Measurements from ENCODE around the gene PDE3B. TPM values are rescaled to one million over a fixed set of nuclear protein-coding genes. Genes with fewer than 3 reads are reported as not detected.
"Not testable (repeated sequence)": the region's sequence is repeated elsewhere in the genome, so short reads cannot be mapped to it uniquely, and the experiment has no call there.

The PDE3B gene
- total RNA-seq, 1 donor from 2014 or later: 4.8 TPM

GRCh38 chr11:14881576-14882193 is 238.1 kb downstream of the PDE3B start:
- no peak for TF ChIP-seq CTCF (conservative IDR thresholded peaks at IDR 0.05; ENCODE audit: low read depth, low read length)
- no peak overlapping the region for H3K4me3 ChIP-seq (ENCODE audit: low read depth, low read length)
- no peak for DNase-seq (ENCODE audit: low read depth)

- no peak for TF ChIP-seq CTCF (conservative IDR thresholded peaks at IDR 0.05; ENCODE audit: low read depth, low read length)
- H3K4me3 ChIP-seq (ENCODE audit: low read depth, low read length): no peak overlapping the region
- no peak for DNase-seq (ENCODE audit: low read depth)
Observed at GRCh38 chr11:14882196-14882595, 238.6 kb downstream of the PDE3B start.

- not testable (repeated sequence) for DNase-seq (ENCODE audit: low read depth); H3K4me3 ChIP-seq (ENCODE audit: low read depth, low read length)
Observed at GRCh38 chr11:14883683-14884082, 240.1 kb downstream of the PDE3B start.

- no peak for DNase-seq (ENCODE audit: low read depth)
- TF ChIP-seq CTCF (conservative IDR thresholded peaks at IDR 0.05; ENCODE audit: low read depth, low read length): no peak
- H3K4me3 ChIP-seq (ENCODE audit: low read depth, low read length): no peak overlapping the region
Observed at GRCh38 chr11:14884667-14885273, 241.2 kb downstream of the PDE3B start.

GRCh38 chr11:14886513-14886912 is 242.9 kb downstream of the PDE3B start:
- no peak for TF ChIP-seq CTCF (conservative IDR thresholded peaks at IDR 0.05; ENCODE audit: low read depth, low read length)
- no peak for DNase-seq (ENCODE audit: low read depth)
- H3K4me3 ChIP-seq (ENCODE audit: low read depth, low read length): no peak overlapping the region

GRCh38 chr11:14891143-14892035 is 247.8 kb downstream of the PDE3B start:
- peak overlapping the region; percentile 59 for H3K4me3 ChIP-seq (ENCODE audit: low read depth, low read length)
- no peak for TF ChIP-seq CTCF (conservative IDR thresholded peaks at IDR 0.05; ENCODE audit: low read depth, low read length)
- peak; percentile 68 for DNase-seq (ENCODE audit: low read depth)

- DNase-seq (ENCODE audit: low read depth): peak; percentile 80
- TF ChIP-seq CTCF (conservative IDR thresholded peaks at IDR 0.05; ENCODE audit: low read depth, low read length): no peak
- peak within 1 kb of the TSS; percentile 59 for H3K4me3 ChIP-seq (ENCODE audit: low read depth, low read length)
Observed at GRCh38 chr11:14892036-14892556, 248.5 kb downstream of the PDE3B start, which contains the start of gene CYP2R1. Gene CYP2R1, minus strand, starts transcription at chr11:14892231. Its CDS starts 26 bp downstream, at chr11:14892205.
